Left ventricle myocardium superior (tissue), 1 donor: ENCODE data around the gene RD3L. TPM values are rescaled to one million over a fixed set of nuclear protein-coding genes. Genes with fewer than 3 reads are reported as not detected.
A peak's percentile ranks its signal among the peaks of the same experiment; 100 is the strongest.

Experiments
- ATAC-seq: fragments of 200-7000 bp; cut with Tn5 transposase; one replicate; pipeline ENCODE4 v1.9.1; 2020; ENCODE audit warnings: mild to moderate bottlenecking, moderate library complexity
- DNase-seq: peaks from one replicate; pipeline ENCODE4 v3.0.0-alpha.2; 2020
- intact Hi-C: fragments of 100-400 bp; cut with micrococcal nuclease; formaldehyde crosslinking; loops from one replicate; pipeline ENCODE4 v1.11.0; 2022
- total RNA-seq: library from RNA; stranded (reverse); fragmentation: NEBNext Ultra II Directional; extraction: Animal tissue kit (Norgen Biotek cat#: 25700); gene quantifications from one replicate; pipeline ENCODE4 v1.2.1, GENCODE V29; 2021
- donor health status: DM: no; HTN: yes; CAD: no; lungs with severe emphysema.

Gene RD3L
- total RNA-seq, 1 donor from 2014 or later, result 29.8 TPM

DNA sequence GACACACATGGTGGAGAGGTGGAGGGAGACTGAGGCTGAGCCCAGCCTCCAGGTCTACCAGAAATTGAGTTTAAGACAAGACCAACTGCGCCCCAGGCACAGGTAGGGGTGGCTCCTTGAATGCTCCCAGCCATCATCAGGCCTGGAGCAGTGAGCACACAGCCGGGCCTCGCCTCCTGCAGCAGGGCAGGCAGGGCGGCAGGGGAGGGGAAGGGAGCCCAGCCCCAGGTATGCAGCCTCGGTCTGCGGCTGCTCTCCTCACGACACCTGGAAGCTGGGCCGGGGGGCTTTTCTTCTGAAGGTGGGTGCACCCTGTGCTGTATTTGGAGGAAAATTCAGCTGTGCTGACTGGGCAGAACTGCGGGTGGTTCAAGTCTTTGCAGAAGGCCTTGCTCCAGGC lies 43.6 kb downstream of the RD3L start:
- DNase-seq, result no peak
- ATAC-seq, result no peak
- intact Hi-C loops, result no loop called here

DNA sequence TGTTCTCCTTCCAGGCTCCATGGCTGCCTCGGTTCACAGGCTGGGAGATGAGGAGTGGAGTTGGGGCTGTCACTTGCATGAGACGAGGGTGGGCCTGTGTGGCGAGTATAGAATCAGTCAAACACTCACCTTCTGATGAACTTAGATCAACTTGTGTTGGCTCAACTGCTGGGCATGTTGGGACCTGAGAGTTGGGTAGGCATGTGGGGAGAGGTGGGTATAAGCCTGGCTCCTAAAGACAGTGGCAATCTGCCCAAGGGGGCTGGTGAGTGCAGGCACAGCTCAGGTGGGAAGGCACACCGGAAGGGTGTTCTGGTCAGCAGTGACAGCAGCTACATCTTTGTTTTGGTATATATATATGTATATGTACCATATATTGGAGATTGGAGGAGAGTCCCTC lies 44.1 kb downstream of the RD3L start:
- no peak for DNase-seq

DNA sequence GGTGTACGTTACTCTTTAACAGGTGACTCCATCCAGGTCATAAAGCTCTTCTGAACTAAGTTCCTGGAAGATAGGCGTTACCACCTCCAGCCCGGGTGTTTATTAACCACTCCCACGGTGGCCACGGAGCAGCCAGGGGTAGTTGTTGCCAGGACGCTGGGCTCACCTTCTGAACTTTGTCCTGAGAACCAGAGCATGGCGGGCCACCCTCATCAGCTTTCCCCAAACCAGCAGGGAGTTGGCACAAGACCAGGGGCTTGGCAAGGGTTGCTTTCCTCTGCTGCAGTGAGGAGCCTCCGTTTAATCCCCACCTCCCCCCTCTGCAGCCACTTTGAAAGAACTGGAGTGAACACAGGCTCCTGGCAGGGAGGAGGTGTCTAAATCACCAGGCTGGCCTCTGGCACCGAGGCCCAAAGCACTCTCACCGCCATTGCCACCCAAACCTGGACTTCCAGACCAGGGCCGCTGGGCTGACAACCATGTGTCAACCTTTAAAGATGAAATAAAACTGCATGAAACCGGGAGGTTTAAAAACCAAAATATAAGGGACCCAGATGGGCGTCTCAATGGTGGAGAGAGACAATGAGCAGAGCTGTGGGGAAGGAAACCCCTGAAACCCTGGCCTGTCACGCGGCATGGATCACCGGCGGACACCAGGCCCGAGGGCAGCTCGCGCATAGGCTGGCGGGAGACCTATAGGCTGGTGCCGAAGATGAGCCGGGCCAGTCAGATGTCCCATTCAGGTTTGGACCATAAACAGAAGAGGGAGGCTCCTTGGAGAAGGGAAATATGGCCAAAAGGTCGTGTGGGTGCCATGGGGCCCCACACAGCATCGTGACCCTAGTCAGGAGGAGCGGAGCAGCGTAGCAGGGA lies 45.0 kb downstream of the RD3L start:
- ATAC-seq (peak; percentile 83), DNase-seq (peak; percentile 66)
- intact Hi-C loops, result no loop called here

More for the DNA sequence above, 44.1 kb downstream of the RD3L start:
- ATAC-seq, result no peak
- intact Hi-C loops, result no loop called here

DNA sequence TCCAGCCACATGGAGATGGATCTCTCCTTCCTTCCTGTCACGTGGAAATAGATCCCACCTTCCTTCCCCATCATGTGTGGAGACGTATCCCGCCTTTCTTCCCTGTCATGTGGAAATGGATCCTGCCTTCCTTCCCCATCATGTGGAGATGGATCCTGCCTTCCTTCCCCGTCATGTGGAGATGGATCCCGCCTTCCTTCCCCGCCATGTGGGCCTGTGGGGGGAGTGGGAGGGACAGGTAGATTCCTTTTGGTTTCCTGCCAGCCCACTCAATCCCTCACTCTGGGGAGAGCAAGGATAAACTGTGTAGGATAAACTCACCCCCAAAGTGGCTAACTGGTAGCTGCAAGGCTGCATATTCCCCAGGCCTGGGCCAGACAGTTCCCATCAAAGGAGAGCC lies 45.8 kb downstream of the RD3L start:
- intact Hi-C loops, result no loop called here
- DNase-seq (no peak), ATAC-seq (no peak)

DNA sequence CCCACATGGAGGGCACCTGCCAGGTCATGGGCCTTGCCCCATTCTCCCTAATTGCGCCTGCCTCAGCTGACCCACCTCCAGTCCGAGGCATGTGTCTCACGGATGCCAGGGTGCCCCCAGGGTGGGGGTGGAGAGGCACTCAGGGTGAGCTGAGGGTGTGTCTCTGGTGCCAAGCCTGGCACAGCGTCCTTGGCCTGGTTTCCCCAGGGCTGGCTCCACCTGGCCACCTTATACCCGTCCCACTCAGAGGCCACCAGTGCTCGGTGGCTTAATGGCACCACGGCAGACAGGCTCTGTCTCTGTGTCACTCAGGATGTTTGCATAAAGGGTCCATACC lies 47.6 kb downstream of the RD3L start:
- DNase-seq (peak; percentile 40), ATAC-seq (peak; percentile 19)
- intact Hi-C loops, result no loop called here

DNA sequence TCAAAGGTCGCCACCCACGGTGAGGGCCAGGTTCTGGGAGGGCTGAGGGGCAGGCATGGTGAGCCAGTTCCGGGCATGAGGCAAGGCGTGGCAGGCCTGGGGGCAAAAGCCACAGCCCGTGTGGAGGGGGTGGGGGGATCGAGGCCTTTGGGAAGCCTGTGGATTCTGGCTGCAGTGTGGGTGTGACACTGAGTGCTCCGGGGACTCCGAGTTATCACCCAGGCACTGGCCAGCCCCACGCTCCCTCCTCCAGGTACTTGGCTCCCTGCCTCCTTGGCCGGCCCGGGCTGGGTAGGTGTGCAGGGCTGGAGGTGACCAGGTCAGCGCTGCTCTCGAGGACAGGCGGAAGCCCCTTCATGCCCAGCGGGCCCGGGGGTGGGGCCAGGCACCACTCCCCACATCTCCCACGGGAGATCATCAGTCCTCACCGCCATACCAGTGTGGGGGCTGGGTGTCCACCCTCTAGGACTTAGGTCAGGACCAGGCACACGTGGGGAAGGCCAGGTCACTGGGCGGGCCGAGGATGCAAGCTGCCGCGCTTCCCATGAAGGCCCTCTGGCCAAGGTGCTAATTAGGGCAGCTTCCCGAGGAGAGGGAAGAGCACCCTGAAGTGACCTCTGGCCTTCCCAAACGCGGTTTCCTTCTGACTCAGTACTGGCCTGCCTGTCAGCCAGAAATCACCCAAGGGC lies 48.2 kb downstream of the RD3L start:
- intact Hi-C loops, result no loop called here
- ATAC-seq, result no peak
- DNase-seq, result no peak

DNA sequence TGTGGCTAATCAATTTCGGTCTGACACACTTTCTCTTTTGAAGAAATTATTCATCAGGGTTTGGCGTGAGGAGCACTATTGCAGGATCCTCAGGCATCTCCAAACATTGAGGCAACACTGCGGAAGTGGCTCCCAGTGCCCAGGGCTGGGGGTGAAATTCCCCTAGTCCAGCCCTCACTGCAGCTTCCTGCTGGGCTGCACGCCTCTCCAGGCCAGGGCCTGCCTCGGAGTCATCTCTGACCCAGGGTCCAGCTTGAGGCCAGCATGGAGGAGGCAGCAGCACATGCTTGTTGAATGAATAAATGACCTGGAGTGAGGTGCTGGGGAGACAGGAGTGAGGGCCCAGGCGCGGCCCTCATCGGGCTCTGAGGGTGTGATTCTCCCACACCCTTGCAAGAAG lies 50.1 kb downstream of the RD3L start:
- no peak for DNase-seq
- intact Hi-C loops, result no loop called here
- ATAC-seq, result no peak

DNA sequence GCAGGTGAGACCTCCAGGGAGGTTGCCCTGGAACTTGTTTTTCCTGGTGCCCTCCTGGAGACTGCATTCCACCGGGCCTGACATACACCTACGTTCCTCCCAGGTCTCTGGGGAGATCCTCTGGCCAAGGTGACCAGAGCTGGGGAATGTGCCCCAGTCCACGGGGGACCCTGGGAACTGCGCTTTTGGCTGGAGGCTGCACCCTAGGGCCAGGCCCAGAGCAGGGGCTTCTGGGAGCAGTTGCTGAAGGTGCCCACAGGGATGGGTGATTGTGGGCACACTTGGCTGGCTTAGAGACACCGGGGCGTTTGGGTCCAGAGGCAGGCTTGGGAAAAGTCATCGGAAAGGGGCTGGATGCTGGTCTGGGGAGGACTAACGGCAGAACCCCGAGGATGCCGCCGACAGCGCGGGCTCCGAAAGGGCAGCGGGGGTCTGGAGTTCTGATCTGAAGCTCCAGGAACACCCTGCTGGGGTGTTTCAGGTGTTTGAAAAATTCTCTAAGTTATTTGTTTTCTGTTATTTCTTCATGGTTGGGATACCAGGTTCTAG lies 50.6 kb downstream of the RD3L start:
- ATAC-seq (no peak), DNase-seq (no peak)
- intact Hi-C loops, result no loop called here

DNA sequence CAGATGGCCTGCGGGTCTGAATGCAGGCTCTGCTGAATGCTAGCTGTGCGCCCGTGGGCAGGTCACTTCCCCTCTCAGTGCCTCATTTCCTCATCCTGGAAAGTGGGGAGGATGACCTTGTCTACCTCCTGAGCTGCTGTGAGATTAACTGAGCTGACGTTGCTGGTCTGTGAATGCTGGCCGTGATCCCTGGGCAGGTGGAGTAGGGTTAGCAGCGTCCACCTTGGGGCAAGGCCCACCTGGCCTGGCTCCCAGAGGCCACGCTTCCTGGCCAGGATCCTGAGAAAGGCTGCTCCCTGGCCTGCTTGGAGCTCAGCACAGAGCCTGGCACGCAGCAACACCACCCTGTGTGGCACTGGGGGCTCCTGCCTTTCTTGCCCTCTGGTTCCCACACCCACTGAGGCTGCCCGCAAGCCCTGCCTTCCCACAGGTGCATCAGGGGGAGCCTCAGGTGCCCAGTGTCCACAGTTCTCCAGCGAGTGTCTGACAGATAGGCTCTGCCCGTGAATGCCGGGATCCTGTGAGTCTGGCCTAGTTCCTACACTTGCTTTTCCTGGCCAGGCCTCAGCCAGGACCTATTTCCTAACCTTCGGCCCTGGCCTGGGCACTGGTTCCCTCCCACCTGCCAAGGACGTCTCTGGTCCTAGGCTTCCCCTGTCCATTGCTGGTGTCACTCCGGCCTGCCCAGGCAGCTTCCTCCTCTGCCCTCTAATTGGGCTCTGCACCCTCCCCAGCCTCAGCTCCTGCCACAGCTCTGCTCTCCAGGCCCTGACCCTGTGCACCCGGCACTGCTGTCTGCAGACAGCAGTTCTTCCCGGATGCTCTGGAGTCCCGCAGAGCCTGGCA lies 51.3 kb downstream of the RD3L start:
- DNase-seq (no peak), ATAC-seq (peak; percentile 28)

More for the DNA sequence above, 51.3 kb downstream of the RD3L start:
- intact Hi-C loops, result no loop called here

Other genes with a start within 250 kb of the RD3L start
- 2.7 TPM for gene XRCC3, start 227.1 kb downstream of the RD3L start, total RNA-seq
- gene ZFYVE21, start 226.7 kb downstream of the RD3L start, total RNA-seq, result 53.1 TPM
- gene PPP1R13B, start 95.0 kb downstream of the RD3L start, total RNA-seq, result 107 TPM
- 2.2 TPM for gene TDRD9, start 14.1 kb downstream of the RD3L start, total RNA-seq
- gene ASPG, start 143.2 kb upstream of the RD3L start, total RNA-seq, result 28.2 TPM
- 6.0 TPM for gene KIF26A, start 196.1 kb upstream of the RD3L start, total RNA-seq